K562 (cell line): ENCODE data around the gene UNKL. TPM values are rescaled to one million over a fixed set of nuclear protein-coding genes. Genes with fewer than 3 reads are reported as not detected.

Experiments
- ATAC-seq: fragments of 200-7000 bp; cut with Tn5 transposase; 3 replicates; pipeline ENCODE4 v1.9.1; 2020; ENCODE audit warnings: moderate library complexity
- BruUV-seq: library from RNA; stranded (reverse); fragments of 400-500 nt; replicated peaks from 2 replicates; lab custom pipeline; 2021; lab: Mats Ljungman, UMichigan
- CTCF ChIA-PET: fragments of 300-600 bp; formaldehyde crosslinking; extraction: SDS; loops from one replicate; lab custom pipeline; 2021; ENCODE audit warnings: low intra/inter-chr PET ratio; lab: Yijun Ruan, JAX
- POLR2A ChIA-PET: fragments of 300-600, 350-650 bp; sonication (Branson Sonifier 250); formaldehyde crosslinking; extraction: SDS; loops from one replicate; lab custom pipeline; 2021; ENCODE audit warnings: antibody characterized with exemption, inconsistent platforms; lab: Yijun Ruan, JAX
- DNase-seq, 4 experiments: peaks; one replicate each; pipeline versions ENCODE4 v3.0.0 to v3.0.0-alpha.2; 2011 to 2018; ENCODE audit warnings: low spot score in 3 of 4, mixed read lengths in 3 of 4; ENCODE audit errors: extremely low read depth in 1 of 4
- FAIRE-seq: peaks from 2 replicates; lab custom pipeline; 2011; peaks lifted over from hg19 to GRCh38; lab: Jason Lieb, UNC
- H2AFZ ChIP-seq: 2 replicates; pipeline ENCODE4 v1.6.0; 2011; ENCODE audit warnings: low read depth, low read length, control low read depth, inconsistent platforms
- H3K27ac ChIP-seq: fragments of 200-600 bp; 3 replicates; pipeline ENCODE4 v1.8.0; 2011; ENCODE audit warnings: low read depth, mild to moderate bottlenecking, control low read depth, inconsistent platforms, low read length, moderate library complexity, mixed read lengths; ENCODE audit errors: extremely low read depth
- H3K27me3 ChIP-seq, 2 experiments: fragments of 300-600 bp in 1 of 2; 2 replicates in 1 of 2; 3 replicates in 1 of 2; pipeline versions ENCODE4 v1.6.0 to v1.8.0; 2011; ENCODE audit warnings: inconsistent platforms in 2 of 2, low read length in 2 of 2, mild to moderate bottlenecking in 1 of 2, mixed read lengths in 1 of 2, moderate library complexity in 1 of 2; ENCODE audit not compliant: control insufficient read depth in 2 of 2, insufficient read depth in 2 of 2
- H3K36me3 ChIP-seq: fragments of 300-600 bp; 3 replicates; pipeline ENCODE4 v1.8.0; 2011; ENCODE audit warnings: mild to moderate bottlenecking, low read length, inconsistent platforms; ENCODE audit not compliant: control insufficient read depth, insufficient read depth
- H3K4me1 ChIP-seq, 2 experiments: fragments of 200-600 bp in 1 of 2; replicated peaks in 1 of 2; 2 replicates in 1 of 2; 3 replicates in 1 of 2; pipeline versions ENCODE4 v1.5.1 to v1.8.0; 2011; ENCODE audit warnings: inconsistent platforms in 2 of 2, low read length in 2 of 2, mild to moderate bottlenecking in 1 of 2, mixed read lengths in 1 of 2, moderate library complexity in 1 of 2; ENCODE audit not compliant: control insufficient read depth in 2 of 2, insufficient read depth in 2 of 2
- H3K4me2 ChIP-seq: 2 replicates; pipeline ENCODE4 v1.6.1; 2011; ENCODE audit warnings: low read length, control low read depth, inconsistent platforms, mixed read lengths; ENCODE audit not compliant: insufficient read depth
- H3K4me3 ChIP-seq: fragments of 200-600 bp; sonication (generic), shearing (Covaris generic); 2 replicates; pipeline ENCODE4 v1.5.1; 2016; ENCODE audit warnings: control low read depth, inconsistent platforms
- H3K79me2 ChIP-seq: fragments of 200-600 bp; 3 replicates; pipeline ENCODE4 v1.8.0; 2011; ENCODE audit warnings: low read length, inconsistent platforms; ENCODE audit not compliant: control insufficient read depth, insufficient read depth
- H3K9ac ChIP-seq, 2 experiments: 2 replicates each; pipeline versions ENCODE4 v1.6.0 to v1.6.1; 2011; ENCODE audit warnings: low read depth in 2 of 2, low read length in 2 of 2, control low read depth in 1 of 2, inconsistent platforms in 1 of 2, mild to moderate bottlenecking in 1 of 2, mixed read lengths in 1 of 2; ENCODE audit not compliant: insufficient read depth in 1 of 2
- H3K9me1 ChIP-seq: one replicate; pipeline ENCODE4 v1.6.0; 2011; ENCODE audit warnings: inconsistent platforms, mild to moderate bottlenecking, low read length, moderate library complexity; ENCODE audit not compliant: control insufficient read depth, insufficient read depth
- H3K9me3 ChIP-seq: replicated peaks from 2 replicates; pipeline ENCODE4 v1.5.1; 2011; ENCODE audit warnings: low read depth, low read length, inconsistent platforms; ENCODE audit not compliant: control insufficient read depth, insufficient read depth
- H4K20me1 ChIP-seq: replicated peaks from 2 replicates; pipeline ENCODE4 v1.6.1; 2011; ENCODE audit warnings: low read length, inconsistent platforms, mixed read lengths; ENCODE audit not compliant: control insufficient read depth, insufficient read depth
- BACH1 ChIP-seq: fragments of 200-800 bp; sonication (Bioruptor generic); IDR thresholded peaks from 2 replicates; pipeline ENCODE4 v1.6.1; 2016; ENCODE audit warnings: missing genetic modification characterization, missing compliant biosample characterization
- CTCFL ChIP-seq: IDR thresholded peaks from 2 replicates; pipeline ENCODE4 v1.6.1; 2011; ENCODE audit warnings: borderline replicate concordance, low read depth, mild to moderate bottlenecking, moderate library complexity, low read length; ENCODE audit not compliant: insufficient read depth, poor library complexity, severe bottlenecking
- HDAC6 ChIP-seq: IDR thresholded peaks from 2 replicates; pipeline ENCODE4 v1.6.1; 2012; ENCODE audit warnings: low read depth, mild to moderate bottlenecking, control low read depth, inconsistent platforms, low read length, moderate library complexity
- KLF13 ChIP-seq: fragments of 450-650 bp; IDR thresholded peaks from 2 replicates; pipeline ENCODE4 v1.6.1; 2016; ENCODE audit warnings: missing genetic modification characterization, low read depth, mild to moderate bottlenecking, missing compliant biosample characterization, moderate library complexity, borderline replicate concordance
- SAFB2 ChIP-seq: fragments of 200-400 bp; formaldehyde crosslinking; IDR thresholded peaks from 2 replicates; pipeline ENCODE4 v1.6.1; 2018; ENCODE audit warnings: borderline replicate concordance, low read length, low read depth, moderate library complexity; ENCODE audit not compliant: severe bottlenecking
- ZEB2 ChIP-seq: fragments of 450-650 bp; IDR thresholded peaks from 2 replicates; pipeline ENCODE4 v1.6.1; 2016
- ZNF12 ChIP-seq: sonication (generic); formaldehyde crosslinking; IDR thresholded peaks from 2 replicates; pipeline ENCODE4 v1.4.0; 2020; ENCODE audit warnings: mild to moderate bottlenecking, missing genetic modification reagents
- ZNF24 ChIP-seq: fragments of 450-650 bp; IDR thresholded peaks from 2 replicates; pipeline ENCODE4 v1.6.1; 2016
- WGBS: fragments of 100-300 bp; shearing (Covaris generic); methylation state at CpG from one replicate; pipeline ENCODE4 v1.1.6; 2016; ENCODE audit warnings: low coverage, mixed read lengths; ENCODE audit not compliant: insufficient coverage; ENCODE audit errors: missing lambda C conversion rate; 5-methylcytosine and 5-hydroxymethylcytosine counted together
- in situ Hi-C: fragments of 300-500 bp; cut with MboI; formaldehyde crosslinking; loops from 4 replicates; pipeline ENCODE4 v1.15.0; 2018; ENCODE audit warnings: inconsistent platforms, mixed read lengths
- intact Hi-C: fragments of 100-400 bp; cut with micrococcal nuclease; formaldehyde crosslinking; loops from 2 replicates; pipeline ENCODE4 v1.14.2; 2022
- polyA plus RNA-seq, 8 experiments: library from polyadenylated mRNA; depleted of rRNA in 4 of 8; stranded (reverse) in 5 of 8; unstranded in 3 of 8; fragments of >200 nt; fragmentation: Nextera tagmentation in 2 of 8; fragmentation: Illumina TruSeq in 1 of 8; extraction: Ambion mirVana in 2 of 8; extraction: Trizol in 1 of 8; gene quantifications; 2 replicates each; pipeline versions ENCODE4 v1.2.1 to v1.2.3, GENCODE V29; 2011 to 2014; ENCODE audit warnings: inconsistent platforms in 1 of 8, missing spikeins in 1 of 8
- total RNA-seq, 7 experiments: library from RNA; depleted of rRNA in 6 of 7; stranded (reverse); fragments of >200 nt in 6 of 7; fragmentation: Illumina TruSeq in 2 of 7; extraction: Trizol in 2 of 7; gene quantifications; 2 replicates each; pipeline versions ENCODE4 v1.2.1 to v1.2.3, GENCODE V29; 2011 to 2021; ENCODE audit warnings: low replicate concordance in 1 of 7
- TF ChIP-seq, protein P1 (sequence below): fragments of 450-650 bp; IDR thresholded peaks from 2 replicates; pipeline ENCODE4 v1.6.1; 2018; ENCODE audit warnings: mild to moderate bottlenecking, low read depth; ENCODE audit not compliant: partially characterized antibody

UNKL gene
- total and polyA plus RNA-seq, 9 of the 15 experiments (the other 6 are each of a cell fraction or from before 2014, with no cell fraction given): 0.37 to 30.2 (median 5.1) TPM

- no peak for TF ChIP-seq SAFB2
Observed at GRCh38 chr16:1390239-1390779, 24.2 kb downstream of the UNKL start (continued).

- no peaks in the 10 kb centered on the region for H3K36me3 ChIP-seq
- ATAC-seq: no peak
- H3K4me3 ChIP-seq: no peak overlapping the region
- peaks cover 0 to 41% of the 10 kb centered on the region in 2 experiments; a peak in 2 of 5 replicates for H3K4me1 ChIP-seq
- in situ Hi-C loops (no loop called here), intact Hi-C loops (no loop called here)
- no peak for DNase-seq
- WGBS: 58% methylated on average over 5 of the region's 7 CpGs
- H3K4me2 ChIP-seq: no peak overlapping the region
- CTCF ChIA-PET: no interaction called here
- H3K27me3 ChIP-seq: no peaks in the 10 kb centered on the region
- no TSS peak for BruUV-seq
- no peaks in the 10 kb centered on the region for H4K20me1 ChIP-seq
- peak overlapping the region in 1 of 2 experiments; percentile 64; a peak in 1 of 4 replicates for H3K9ac ChIP-seq
- H2AFZ ChIP-seq: no peak overlapping the region
- POLR2A ChIA-PET: interaction anchor here (0.6 to 5.9 kb wide), 4 partner anchors 10 to 380 kb away, joined by 3 to 48 read pairs (median 4); no protein-coding TSS in a partner anchor
- no peak for TF ChIP-seq BACH1 (tag)
- peak; percentile 88 for TF ChIP-seq ZNF24
- H3K27ac ChIP-seq: no peak overlapping the region
- H3K9me1 ChIP-seq: no peaks in the 10 kb centered on the region
- no peaks in the 10 kb centered on the region for H3K9me3 ChIP-seq
- H3K79me2 ChIP-seq: no peaks in the 10 kb centered on the region
- no peak for FAIRE-seq
Observed at GRCh38 chr16:1389762-1390161, 24.7 kb downstream of the UNKL start.

- Histone ChIP-seq H3K36me3 (no peaks in the 10 kb centered on the region), H3K9ac (peak overlapping the region in 1 of 2 experiments; percentile 64; a peak in 2 of 4 replicates), H3K27me3 (no peaks in the 10 kb centered on the region), H3K9me1 (no peaks in the 10 kb centered on the region), H3K27ac (no peak overlapping the region), H2AFZ (no peak overlapping the region), H3K4me2 (no peak overlapping the region), H4K20me1 (no peaks in the 10 kb centered on the region), H3K4me3 (no peak overlapping the region), H3K9me3 (no peaks in the 10 kb centered on the region), H3K79me2 (no peaks in the 10 kb centered on the region), H3K4me1 (peaks cover 0 to 42% of the 10 kb centered on the region in 2 experiments; a peak in 2 of 5 replicates)
- no peak for ATAC-seq
- FAIRE-seq: no peak
- 46% methylated on average over 15 of the region's 16 CpGs for WGBS
- CTCF ChIA-PET: no interaction called here
- POLR2A ChIA-PET: interaction anchor here (0.6 to 5.9 kb wide), 3 partner anchors 8 to 45 kb away, joined by 3 to 48 read pairs (median 3); no protein-coding TSS in a partner anchor
- in situ Hi-C loops (no loop called here), intact Hi-C loops (no loop called here)
- BruUV-seq: no TSS peak
- no peak for DNase-seq
- TF ChIP-seq ZNF12 (no peak), ZEB2 (no peak), CTCFL (no peak), KLF13 (no peak), HDAC6 (no peak)
- TF ChIP-seq, protein P1, sequence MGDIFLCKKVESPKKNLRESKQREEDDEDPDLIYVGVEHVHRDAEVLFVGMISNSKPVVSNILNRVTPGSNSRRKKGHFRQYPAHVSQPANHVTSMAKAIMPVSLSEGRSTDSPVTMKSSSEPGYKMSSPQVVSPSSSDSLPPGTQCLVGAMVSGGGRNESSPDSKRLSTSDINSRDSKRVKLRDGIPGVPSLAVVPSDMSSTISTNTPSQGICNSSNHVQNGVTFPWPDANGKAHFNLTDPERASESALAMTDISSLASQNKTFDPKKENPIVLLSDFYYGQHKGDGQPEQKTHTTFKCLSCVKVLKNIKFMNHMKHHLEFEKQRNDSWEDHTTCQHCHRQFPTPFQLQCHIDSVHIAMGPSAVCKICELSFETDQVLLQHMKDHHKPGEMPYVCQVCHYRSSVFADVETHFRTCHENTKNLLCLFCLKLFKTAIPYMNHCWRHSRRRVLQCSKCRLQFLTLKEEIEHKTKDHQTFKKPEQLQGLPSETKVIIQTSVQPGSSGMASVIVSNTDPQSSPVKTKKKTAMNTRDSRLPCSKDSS: no peak
Observed at GRCh38 chr16:1387331-1387730, 27.2 kb downstream of the UNKL start.
